HepG2 (cell line): ENCODE measurements around the gene CD40. TPM values are rescaled to one million over a fixed set of nuclear protein-coding genes. Genes with fewer than 3 reads are reported as not detected.
A peak's percentile ranks its signal among the peaks of the same experiment; 100 is the strongest.

Experiments used
- ATAC-seq: fragments of 200-7000 bp; cut with Tn5 transposase; 3 replicates; pipeline ENCODE4 v1.9.1; 2020; ENCODE audit warnings: mild to moderate bottlenecking, moderate library complexity
- BruUV-seq: library from RNA; stranded (reverse); fragments of 400-500 nt; replicated peaks from 2 replicates; lab custom pipeline; 2021; lab: Mats Ljungman, UMichigan
- CTCF ChIA-PET: fragments of 300-600 bp; formaldehyde crosslinking; extraction: SDS; loops from one replicate; lab custom pipeline; 2021; ENCODE audit warnings: low total read pairs, inconsistent platforms, low intra/inter-chr PET ratio; lab: Yijun Ruan, JAX
- POLR2A ChIA-PET: fragments of 350-600 bp; sonication (Branson Sonifier 250); formaldehyde crosslinking; loops from one replicate; lab custom pipeline; 2020; ENCODE audit warnings: antibody characterized with exemption, inconsistent platforms; lab: Yijun Ruan, JAX
- DNase-seq: peaks from one replicate; pipeline ENCODE4 v3.0.0-alpha.2; 2015; ENCODE audit warnings: low spot score
- FAIRE-seq: peaks from 3 replicates; lab custom pipeline; 2011; peaks lifted over from hg19 to GRCh38; lab: Jason Lieb, UNC
- H2AFZ ChIP-seq: one replicate; pipeline ENCODE4 v1.6.1; 2011; ENCODE audit warnings: low read length, inconsistent platforms
- H3K27ac ChIP-seq: fragments of 300-600 bp; 3 replicates; pipeline ENCODE4 v1.8.0; 2011; ENCODE audit warnings: mixed run types, mild to moderate bottlenecking, mixed read lengths, low read length, inconsistent platforms; ENCODE audit not compliant: insufficient read depth; ENCODE audit errors: extremely low read length
- H3K27me3 ChIP-seq, 2 experiments: fragments of 200-600 bp in 1 of 2; 2 replicates in 1 of 2; 3 replicates in 1 of 2; pipeline versions ENCODE4 v1.6.0 to v1.8.0; 2011; ENCODE audit warnings: low read length in 2 of 2, mild to moderate bottlenecking in 2 of 2, moderate library complexity in 2 of 2, inconsistent platforms in 1 of 2; ENCODE audit not compliant: insufficient read depth in 2 of 2, control insufficient read depth in 1 of 2
- H3K36me3 ChIP-seq, 2 experiments: fragments of 200-600 bp in 1 of 2; replicated peaks in 1 of 2; 2 replicates in 1 of 2; 3 replicates in 1 of 2; pipeline versions ENCODE4 v1.5.1 to v1.8.0; 2011; ENCODE audit warnings: low read length in 2 of 2, inconsistent platforms in 1 of 2; ENCODE audit not compliant: insufficient read depth in 2 of 2, control insufficient read depth in 1 of 2
- H3K4me1 ChIP-seq: 2 replicates; pipeline ENCODE4 v1.5.1; 2012; ENCODE audit warnings: low read length, inconsistent platforms; ENCODE audit not compliant: insufficient read depth
- H3K4me2 ChIP-seq: 2 replicates; pipeline ENCODE4 v1.6.0; 2011; ENCODE audit warnings: low read depth, low read length, inconsistent platforms
- H3K4me3 ChIP-seq, 3 experiments: fragments of 200-600 bp in 1 of 3; sonication (generic), shearing (Covaris generic) in 1 of 3; replicated peaks in 1 of 3; 2 replicates each; pipeline ENCODE4 v1.5.1; 2011 to 2016; ENCODE audit warnings: low read length in 3 of 3, inconsistent platforms in 2 of 3, low read depth in 2 of 3, mild to moderate bottlenecking in 2 of 3, control low read depth in 1 of 3, mixed read lengths in 1 of 3; ENCODE audit not compliant: insufficient read depth in 1 of 3
- H3K79me2 ChIP-seq: one replicate; pipeline ENCODE4 v1.6.1; 2011; ENCODE audit warnings: low read length, inconsistent platforms; ENCODE audit not compliant: insufficient read depth
- H3K9ac ChIP-seq: 2 replicates; pipeline ENCODE4 v1.6.0; 2011; ENCODE audit warnings: mild to moderate bottlenecking, low read depth, low read length, inconsistent platforms; ENCODE audit not compliant: insufficient read depth
- H3K9me3 ChIP-seq: 2 replicates; pipeline ENCODE4 v1.5.1; 2012; ENCODE audit warnings: mild to moderate bottlenecking, low read length
- H4K20me1 ChIP-seq: 2 replicates; pipeline ENCODE4 v1.6.0; 2011; ENCODE audit warnings: inconsistent platforms, mild to moderate bottlenecking, low read length, moderate library complexity; ENCODE audit not compliant: insufficient read depth
- AKAP8 ChIP-seq: sonication (generic); formaldehyde crosslinking; IDR thresholded peaks from 2 replicates; pipeline ENCODE4 v1.5.1; 2020; ENCODE audit warnings: mild to moderate bottlenecking, missing genetic modification reagents
- KLF13 ChIP-seq: sonication (generic); formaldehyde crosslinking; IDR thresholded peaks from 2 replicates; pipeline ENCODE4 v1.4.0; 2020; ENCODE audit warnings: mild to moderate bottlenecking, missing genetic modification reagents
- KLF9 ChIP-seq: IDR thresholded peaks from 2 replicates; pipeline ENCODE4 v1.6.1; 2016; ENCODE audit warnings: low read depth
- MAX ChIP-seq: IDR thresholded peaks from 2 replicates; pipeline ENCODE4 v1.6.1; 2012; ENCODE audit warnings: inconsistent platforms
- NR1H2 ChIP-seq: sonication (generic); formaldehyde crosslinking; IDR thresholded peaks from 2 replicates; pipeline ENCODE4 v1.8.1; 2022; ENCODE audit warnings: low read depth, missing genetic modification reagents, borderline replicate concordance
- PCBP1 ChIP-seq: fragments of 200-400 bp; formaldehyde crosslinking; IDR thresholded peaks from 2 replicates; pipeline ENCODE4 v1.6.1; 2017; ENCODE audit warnings: mild to moderate bottlenecking, low read depth, low read length, borderline replicate concordance
- POLR2AphosphoS2 ChIP-seq: IDR thresholded peaks from 2 replicates; pipeline ENCODE4 v1.6.1; 2011; ENCODE audit warnings: low read depth, low read length, improper control_type of control experiment
- PRDM10 ChIP-seq: sonication (generic); formaldehyde crosslinking; IDR thresholded peaks from 2 replicates; pipeline ENCODE4 v1.4.0; 2020; ENCODE audit warnings: low read depth, missing genetic modification reagents
- RBM22 ChIP-seq: fragments of 200-400 bp; formaldehyde crosslinking; optimal IDR thresholded peaks from 2 replicates; pipeline ENCODE3; 2017; ENCODE audit warnings: mild to moderate bottlenecking, low read length, moderate library complexity
- ZHX1 ChIP-seq: sonication (generic); formaldehyde crosslinking; IDR thresholded peaks from 2 replicates; pipeline ENCODE4 v1.8.1; 2022; ENCODE audit warnings: low read depth, mild to moderate bottlenecking, missing genetic modification reagents
- ZNF3 ChIP-seq: IDR thresholded peaks from 2 replicates; pipeline ENCODE4 v1.7.0; 2017; ENCODE audit warnings: inconsistent platforms
- ZNF556 ChIP-seq: sonication (generic); formaldehyde crosslinking; IDR thresholded peaks from 2 replicates; pipeline ENCODE4 v1.4.0; 2020; ENCODE audit warnings: mild to moderate bottlenecking, missing genetic modification reagents, borderline replicate concordance
- WGBS: methylation state at CpG from one replicate; pipeline ENCODE4 v1.1.6; 2017; ENCODE audit warnings: low lambda C conversion rate; 5-methylcytosine and 5-hydroxymethylcytosine counted together
- in situ Hi-C: cut with HindIII; loops from 2 replicates; pipeline ENCODE4 v1.10.0; 2017; ENCODE audit warnings: low pct_unique_long_range_greater_than_20kb; ENCODE audit not compliant: extremely low pct_ligation_motif_present
- intact Hi-C: fragments of 100-400 bp; cut with micrococcal nuclease; formaldehyde crosslinking; loops from one replicate; pipeline ENCODE4 v1.10.0; 2022; ENCODE audit not compliant: unreplicated experiment
- polyA plus RNA-seq, 8 experiments: library from polyadenylated mRNA; depleted of rRNA in 3 of 8; stranded (reverse) in 7 of 8; unstranded in 1 of 8; fragments of >200 nt; fragmentation: Illumina TruSeq in 4 of 8; extraction: Trizol in 4 of 8; gene quantifications; 2 replicates each; pipeline versions ENCODE4 v1.2.1 to v1.2.3, GENCODE V29; 2011 to 2016; ENCODE audit warnings: low read depth in 4 of 8, missing spikeins in 1 of 8, mixed read lengths in 1 of 8; ENCODE audit not compliant: insufficient read depth in 1 of 8
- total RNA-seq, 5 experiments: library from RNA; depleted of rRNA; stranded (reverse); fragments of >200 nt; fragmentation: Illumina TruSeq; extraction: Trizol; gene quantifications; 2 replicates each; pipeline ENCODE4 v1.2.3, GENCODE V29; 2016; ENCODE audit warnings: low read depth in 1 of 5

CD40 gene
- total and polyA plus RNA-seq, 2 of the 13 experiments (the other 11 are each of a cell fraction or from before 2014, with no cell fraction given), result 4.6 to 13.4 TPM

- H3K4me1 ChIP-seq, result no peaks in the 10 kb centered on the region
- ChIA-PET POLR2A (interaction anchor here (1.1 kb wide), 1 partner anchor 12 kb away, joined by 4 read pairs; no protein-coding TSS in a partner anchor), CTCF (no interaction called here)
- H3K4me3 ChIP-seq, result no peak overlapping the region
- DNase-seq (no peak), FAIRE-seq (no peak)
- H2AFZ ChIP-seq, result no peak overlapping the region
- no peaks in the 10 kb centered on the region for H3K9me3 ChIP-seq
- H3K36me3 ChIP-seq, result peaks cover 14 to 54% of the 10 kb centered on the region in 2 experiments
- H3K9ac ChIP-seq, result no peak overlapping the region
- no peak overlapping the region for H3K27ac ChIP-seq
- peaks cover 11% of the 10 kb centered on the region; the same call in 1 of the 2 replicates for H4K20me1 ChIP-seq
- 88% methylated on average over 7 of the region's 7 CpGs for WGBS
- no TSS peak for BruUV-seq
- no peak overlapping the region for H3K4me2 ChIP-seq
- intact Hi-C loops, result no loop called here
- TF ChIP-seq KLF13 (CRISPR knock-in tag) (no peak), NR1H2 (CRISPR knock-in tag) (no peak), ZNF3 (CRISPR knock-in tag) (no peak), POLR2AphosphoS2 (peak; percentile 7), AKAP8 (no peak), KLF9 (CRISPR knock-in tag) (no peak), ZNF556 (no peak), PCBP1 (no peak), MAX (no peak)
- TF ChIP-seq, all 625 proteins: peak for 1
- H3K27me3 ChIP-seq, result no peaks in the 10 kb centered on the region
- no peak for ATAC-seq
- in situ Hi-C loops, result no loop called here
- H3K79me2 ChIP-seq, result peaks cover 42% of the 10 kb centered on the region
Measured at GRCh38 chr20:46076806-46077205, 41.3 kb upstream of the CD40 start.

- Histone ChIP-seq H3K4me3 (no peak overlapping the region), H3K9me3 (no peaks in the 10 kb centered on the region), H3K4me2 (no peak overlapping the region), H3K27ac (no peak overlapping the region), H3K36me3 (peaks cover 14 to 54% of the 10 kb centered on the region in 2 experiments), H3K4me1 (no peaks in the 10 kb centered on the region), H3K79me2 (peaks cover 52% of the 10 kb centered on the region), H2AFZ (no peak overlapping the region), H4K20me1 (peaks cover 21% of the 10 kb centered on the region), H3K9ac (no peak overlapping the region), H3K27me3 (no peaks in the 10 kb centered on the region)
- ChIA-PET POLR2A (no interaction called here), CTCF (no interaction called here)
- no peak for ATAC-seq
- FAIRE-seq, result no peak
- BruUV-seq, result no TSS peak
- DNase-seq, result no peak
- 95% methylated on average over 8 of the region's 8 CpGs for WGBS
- in situ Hi-C loops (no loop called here), intact Hi-C loops (no loop called here)
- TF ChIP-seq RBM22 (peak; percentile 28), PRDM10 (no peak), ZHX1 (CRISPR knock-in tag) (no peak)
Measured at GRCh38 chr20:46077642-46078305, 40.3 kb upstream of the CD40 start.
